Measurements from ENCODE around the gene NDUFA8. TPM values are rescaled to one million over a fixed set of nuclear protein-coding genes. Genes with fewer than 3 reads are reported as not detected.

Gene NDUFA8
- polyA plus RNA-seq, 4 donors = 68.0 to 188 (median 106) TPM

DNA sequence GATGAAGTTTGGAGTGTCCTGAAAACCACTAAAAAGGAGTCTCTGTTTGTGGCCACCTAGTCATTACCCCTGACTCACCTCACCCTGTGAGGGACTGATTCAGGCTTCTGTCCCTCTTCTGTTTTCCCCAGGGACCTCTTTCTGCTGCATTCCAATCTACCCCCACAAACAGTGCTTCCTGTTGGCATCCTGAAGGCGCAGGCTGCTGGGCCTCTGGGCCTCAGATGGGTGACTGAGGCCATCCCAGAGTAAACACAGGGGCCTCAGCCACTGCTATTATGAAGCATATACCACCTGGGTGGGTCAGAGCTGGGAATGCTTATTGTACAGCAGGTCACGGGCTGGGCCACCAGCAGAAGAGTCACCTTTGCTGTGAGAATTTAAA lies 20.1 kb upstream of the NDUFA8 start:
- Histone ChIP-seq H3K36me3 (ENCODE audit: control insufficient read depth in 3 of 3, insufficient read depth in 2 of 3, low read depth in 1 of 3, low read length in 3 of 3) (no peaks in the 10 kb centered on the region), H3K4me1 (ENCODE audit: control insufficient read depth in 3 of 3, insufficient read depth in 2 of 3, low read depth in 1 of 3, low read length in 2 of 3) (peaks cover 0 to 22% (median 5%) of the 10 kb centered on the region in 3 donors), H3K27ac (ENCODE audit: low read depth in 1 of 3, low read length in 2 of 3) (peak overlapping the region in 1 of 3 donors; percentile 82), H3K4me3 (ENCODE audit: low read depth in 1 of 3, low read length in 3 of 3) (no peak overlapping the region), H3K9me3 (ENCODE audit: control insufficient read depth in 2 of 2, insufficient read depth in 1 of 2, low read depth in 1 of 2, low read length in 1 of 2) (no peaks in the 10 kb centered on the region), H3K27me3 (ENCODE audit: control insufficient read depth in 3 of 3, insufficient read depth in 3 of 3, low read length in 3 of 3) (peaks cover 0 to 1% (median 0%) of the 10 kb centered on the region in 3 donors)
- no peak for FAIRE-seq
- peak in 1 of 2 donors; percentile 73 for DNase-seq
- 67 to 84% (median 69%) methylated on average over 2 of the region's 2 CpGs for WGBS, 3 donors

- FAIRE-seq (no peak), DNase-seq (peak; percentile 84 to 89)
- Histone ChIP-seq H3K4me1 (ENCODE audit: control insufficient read depth in 3 of 3, insufficient read depth in 2 of 3, low read depth in 1 of 3, low read length in 2 of 3) (peaks cover 0 to 22% (median 5%) of the 10 kb centered on the region in 3 donors), H3K4me3 (ENCODE audit: low read depth in 1 of 3, low read length in 3 of 3) (no peak overlapping the region), H3K9me3 (ENCODE audit: control insufficient read depth in 2 of 2, insufficient read depth in 1 of 2, low read depth in 1 of 2, low read length in 1 of 2) (no peaks in the 10 kb centered on the region), H3K27me3 (ENCODE audit: control insufficient read depth in 3 of 3, insufficient read depth in 3 of 3, low read length in 3 of 3) (peaks cover 0 to 1% (median 0%) of the 10 kb centered on the region in 3 donors), H3K27ac (ENCODE audit: low read depth in 1 of 3, low read length in 2 of 3) (peak overlapping the region in 2 of 3 donors; percentile 9 to 82), H3K36me3 (ENCODE audit: control insufficient read depth in 3 of 3, insufficient read depth in 2 of 3, low read depth in 1 of 3, low read length in 3 of 3) (no peaks in the 10 kb centered on the region)
- WGBS, 3 donors = 11 to 57% (median 39%) methylated on average over 5 of the region's 5 CpGs
Measured at GRCh38 chr9:122179054-122179689, 19.6 kb upstream of the NDUFA8 start.

DNA sequence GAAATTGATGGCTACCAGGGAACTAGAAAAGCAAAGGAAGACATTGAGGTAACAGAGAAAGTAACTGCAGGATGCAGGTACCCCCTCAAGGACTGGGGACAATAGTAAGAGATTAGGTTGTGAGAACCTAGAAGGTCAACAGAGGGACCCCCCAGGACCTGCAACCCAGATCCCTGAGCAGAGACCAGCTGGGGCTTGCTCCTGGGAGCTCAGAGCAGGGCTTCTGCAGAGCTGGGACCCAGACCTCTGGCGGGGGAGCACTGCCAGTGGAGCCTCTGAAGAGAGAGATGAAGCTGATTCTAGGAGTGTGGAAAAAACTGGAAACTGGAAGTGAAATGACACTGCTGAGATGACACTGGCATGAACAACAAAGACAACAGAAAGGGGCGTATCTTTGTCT lies 17.3 kb upstream of the NDUFA8 start:
- Histone ChIP-seq H3K27me3 (ENCODE audit: control insufficient read depth in 3 of 3, insufficient read depth in 3 of 3, low read length in 3 of 3) (peaks cover 0 to 4% (median 2%) of the 10 kb centered on the region in 3 donors), H3K4me3 (ENCODE audit: low read depth in 1 of 3, low read length in 3 of 3) (no peak overlapping the region), H3K9me3 (ENCODE audit: control insufficient read depth in 2 of 2, insufficient read depth in 1 of 2, low read depth in 1 of 2, low read length in 1 of 2) (no peaks in the 10 kb centered on the region), H3K27ac (ENCODE audit: low read depth in 1 of 3, low read length in 2 of 3) (no peak overlapping the region), H3K36me3 (ENCODE audit: control insufficient read depth in 3 of 3, insufficient read depth in 2 of 3, low read depth in 1 of 3, low read length in 3 of 3) (no peaks in the 10 kb centered on the region), H3K4me1 (ENCODE audit: control insufficient read depth in 3 of 3, insufficient read depth in 2 of 3, low read depth in 1 of 3, low read length in 2 of 3) (peaks cover 0 to 22% (median 5%) of the 10 kb centered on the region in 3 donors)
- 88 to 92% (median 90%) methylated on average over 2 of the region's 2 CpGs for WGBS, 3 donors
- FAIRE-seq (no peak), DNase-seq (no peak)

DNA sequence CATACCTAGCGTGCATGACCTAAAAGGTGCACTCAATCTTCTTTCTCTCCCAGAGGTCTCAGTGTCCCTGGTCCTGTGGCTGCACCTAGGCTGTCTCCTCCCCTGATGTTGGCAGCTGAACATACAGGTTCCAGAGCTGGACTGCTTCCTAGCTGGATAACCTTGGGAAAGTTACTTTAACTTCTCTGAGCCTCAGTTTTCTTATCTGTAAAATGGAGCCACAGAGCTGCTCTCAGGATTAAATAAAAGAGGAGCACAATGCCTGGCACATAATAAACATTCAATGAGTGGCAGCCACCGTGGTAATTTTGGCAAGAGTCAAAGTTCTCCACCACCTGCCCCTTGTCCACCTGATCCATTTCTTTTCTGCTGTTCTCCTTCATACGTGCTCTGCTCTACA lies 14.1 kb upstream of the NDUFA8 start:
- FAIRE-seq = no peak
- Histone ChIP-seq H3K27me3 (ENCODE audit: control insufficient read depth in 3 of 3, insufficient read depth in 3 of 3, low read length in 3 of 3) (peaks cover 0 to 16% (median 5%) of the 10 kb centered on the region in 3 donors), H3K4me1 (ENCODE audit: control insufficient read depth in 3 of 3, insufficient read depth in 2 of 3, low read depth in 1 of 3, low read length in 2 of 3) (peaks cover 0 to 4% (median 2%) of the 10 kb centered on the region in 3 donors), H3K27ac (ENCODE audit: low read depth in 1 of 3, low read length in 2 of 3) (no peak overlapping the region), H3K4me3 (ENCODE audit: low read depth in 1 of 3, low read length in 3 of 3) (no peak overlapping the region), H3K9me3 (ENCODE audit: control insufficient read depth in 2 of 2, insufficient read depth in 1 of 2, low read depth in 1 of 2, low read length in 1 of 2) (no peaks in the 10 kb centered on the region), H3K36me3 (ENCODE audit: control insufficient read depth in 3 of 3, insufficient read depth in 2 of 3, low read depth in 1 of 3, low read length in 3 of 3) (no peaks in the 10 kb centered on the region)
- no peak for DNase-seq
- 65 to 72% (median 70%) methylated on average over 3 of the region's 3 CpGs for WGBS, 3 donors

GRCh38 chr9:122172131-122172530 lies 12.6 kb upstream of the NDUFA8 start:
- FAIRE-seq (no peak), DNase-seq (no peak)
- no peak overlapping the region for H3K4me3 ChIP-seq (ENCODE audit: low read depth in 1 of 3, low read length in 3 of 3)
- no peak overlapping the region for H3K27ac ChIP-seq (ENCODE audit: low read depth in 1 of 3, low read length in 2 of 3)
- WGBS, 3 donors = 78 to 88% (median 79%) methylated on average over 7 of the region's 7 CpGs
- no peaks in the 10 kb centered on the region for H3K4me1 ChIP-seq (ENCODE audit: control insufficient read depth in 3 of 3, insufficient read depth in 2 of 3, low read depth in 1 of 3, low read length in 2 of 3)
- H3K9me3 ChIP-seq (ENCODE audit: control insufficient read depth in 2 of 2, insufficient read depth in 1 of 2, low read depth in 1 of 2, low read length in 1 of 2) = no peaks in the 10 kb centered on the region
- H3K36me3 ChIP-seq (ENCODE audit: control insufficient read depth in 3 of 3, insufficient read depth in 2 of 3, low read depth in 1 of 3, low read length in 3 of 3) = no peaks in the 10 kb centered on the region
- H3K27me3 ChIP-seq (ENCODE audit: control insufficient read depth in 3 of 3, insufficient read depth in 3 of 3, low read length in 3 of 3) = peaks cover 0 to 16% (median 5%) of the 10 kb centered on the region in 3 donors

DNA sequence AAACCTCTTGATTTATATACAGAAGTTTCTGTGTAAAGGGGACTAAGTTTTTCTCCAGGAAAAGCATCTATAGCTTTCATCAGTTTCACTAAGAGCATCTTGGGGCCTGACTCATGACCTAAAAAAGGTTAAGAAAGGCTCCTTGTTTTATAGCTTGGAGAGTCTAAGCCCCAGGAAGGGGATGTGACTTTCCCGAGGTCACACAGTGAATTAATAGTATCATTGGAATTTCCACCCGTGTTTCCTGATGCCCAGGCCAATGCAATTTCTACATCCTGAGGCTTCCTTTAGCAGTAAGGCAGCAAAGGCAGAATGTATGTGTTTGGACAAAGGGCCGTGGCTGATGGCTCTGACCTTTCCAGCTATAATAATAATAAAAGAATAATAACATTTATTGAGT lies 8.8 kb upstream of the NDUFA8 start:
- Histone ChIP-seq H3K9me3 (ENCODE audit: control insufficient read depth in 2 of 2, insufficient read depth in 1 of 2, low read depth in 1 of 2, low read length in 1 of 2) (no peaks in the 10 kb centered on the region), H3K27ac (ENCODE audit: low read depth in 1 of 3, low read length in 2 of 3) (no peak overlapping the region), H3K4me3 (ENCODE audit: low read depth in 1 of 3, low read length in 3 of 3) (no peak overlapping the region), H3K27me3 (ENCODE audit: control insufficient read depth in 3 of 3, insufficient read depth in 3 of 3, low read length in 3 of 3) (peaks cover 0 to 16% (median 5%) of the 10 kb centered on the region in 3 donors), H3K4me1 (ENCODE audit: control insufficient read depth in 3 of 3, insufficient read depth in 2 of 3, low read depth in 1 of 3, low read length in 2 of 3) (no peaks in the 10 kb centered on the region), H3K36me3 (ENCODE audit: control insufficient read depth in 3 of 3, insufficient read depth in 2 of 3, low read depth in 1 of 3, low read length in 3 of 3) (no peaks in the 10 kb centered on the region)
- WGBS, 3 donors = 42 to 64% (median 48%) methylated on average over 3 of the region's 3 CpGs
- DNase-seq = no peak
- FAIRE-seq = no peak

GRCh38 chr9:122164286-122164685 lies 4.7 kb upstream of the NDUFA8 start:
- DNase-seq = no peak
- Histone ChIP-seq H3K27me3 (ENCODE audit: control insufficient read depth in 3 of 3, insufficient read depth in 3 of 3, low read length in 3 of 3) (no peaks in the 10 kb centered on the region), H3K27ac (ENCODE audit: low read depth in 1 of 3, low read length in 2 of 3) (no peak overlapping the region), H3K4me3 (ENCODE audit: low read depth in 1 of 3, low read length in 3 of 3) (no peak overlapping the region), H3K4me1 (ENCODE audit: control insufficient read depth in 3 of 3, insufficient read depth in 2 of 3, low read depth in 1 of 3, low read length in 2 of 3) (peaks cover 0 to 3% (median 0%) of the 10 kb centered on the region in 3 donors), H3K36me3 (ENCODE audit: control insufficient read depth in 3 of 3, insufficient read depth in 2 of 3, low read depth in 1 of 3, low read length in 3 of 3) (no peaks in the 10 kb centered on the region), H3K9me3 (ENCODE audit: control insufficient read depth in 2 of 2, insufficient read depth in 1 of 2, low read depth in 1 of 2, low read length in 1 of 2) (no peaks in the 10 kb centered on the region)
- FAIRE-seq = no peak
- 9 to 30% (median 20%) methylated on average over 2 of the region's 2 CpGs for WGBS, 3 donors

GRCh38 chr9:122162415-122162814 lies 2.8 kb upstream of the NDUFA8 start:
- Histone ChIP-seq H3K4me3 (ENCODE audit: low read depth in 1 of 3, low read length in 3 of 3) (no peak overlapping the region), H3K9me3 (ENCODE audit: control insufficient read depth in 2 of 2, insufficient read depth in 1 of 2, low read depth in 1 of 2, low read length in 1 of 2) (no peaks in the 10 kb centered on the region), H3K27ac (ENCODE audit: low read depth in 1 of 3, low read length in 2 of 3) (no peak overlapping the region), H3K27me3 (ENCODE audit: control insufficient read depth in 3 of 3, insufficient read depth in 3 of 3, low read length in 3 of 3) (no peaks in the 10 kb centered on the region), H3K4me1 (ENCODE audit: control insufficient read depth in 3 of 3, insufficient read depth in 2 of 3, low read depth in 1 of 3, low read length in 2 of 3) (peaks cover 2 to 10% (median 4%) of the 10 kb centered on the region in 3 donors), H3K36me3 (ENCODE audit: control insufficient read depth in 3 of 3, insufficient read depth in 2 of 3, low read depth in 1 of 3, low read length in 3 of 3) (no peaks in the 10 kb centered on the region)
- FAIRE-seq = no peak
- DNase-seq = no peak

- Histone ChIP-seq H3K4me3 (ENCODE audit: low read depth in 1 of 3, low read length in 3 of 3) (peak overlapping the region in 2 of 3 donors; percentile 73 to 99), H3K27ac (ENCODE audit: low read depth in 1 of 3, low read length in 2 of 3) (no peak overlapping the region)
Measured at GRCh38 chr9:122159925-122160246, 307 bp upstream of the NDUFA8 start.

More at GRCh38 chr9:122159925-122160246, 307 bp upstream of the NDUFA8 start:
- FAIRE-seq (no peak), DNase-seq (no peak)
- 15 to 28% (median 24%) methylated on average over 6 of the region's 6 CpGs for WGBS, 3 donors
- H3K4me1 ChIP-seq (ENCODE audit: control insufficient read depth in 3 of 3, insufficient read depth in 2 of 3, low read depth in 1 of 3, low read length in 2 of 3) = peaks cover 2 to 10% (median 4%) of the 10 kb centered on the region in 3 donors
- no peaks in the 10 kb centered on the region for H3K36me3 ChIP-seq (ENCODE audit: control insufficient read depth in 3 of 3, insufficient read depth in 2 of 3, low read depth in 1 of 3, low read length in 3 of 3)
- H3K27me3 ChIP-seq (ENCODE audit: control insufficient read depth in 3 of 3, insufficient read depth in 3 of 3, low read length in 3 of 3) = no peaks in the 10 kb centered on the region
- no peaks in the 10 kb centered on the region for H3K9me3 ChIP-seq (ENCODE audit: control insufficient read depth in 2 of 2, insufficient read depth in 1 of 2, low read depth in 1 of 2, low read length in 1 of 2)

Data from small intestine (tissue), 7 donors.